ENCODE data around the gene RPRD2. TPM values are rescaled to one million over a fixed set of nuclear protein-coding genes. Genes with fewer than 3 reads are reported as not detected.

RPRD2 gene
- total RNA-seq, 2 donors from 2014 or later, result 23.0 to 26.9 TPM

DNA sequence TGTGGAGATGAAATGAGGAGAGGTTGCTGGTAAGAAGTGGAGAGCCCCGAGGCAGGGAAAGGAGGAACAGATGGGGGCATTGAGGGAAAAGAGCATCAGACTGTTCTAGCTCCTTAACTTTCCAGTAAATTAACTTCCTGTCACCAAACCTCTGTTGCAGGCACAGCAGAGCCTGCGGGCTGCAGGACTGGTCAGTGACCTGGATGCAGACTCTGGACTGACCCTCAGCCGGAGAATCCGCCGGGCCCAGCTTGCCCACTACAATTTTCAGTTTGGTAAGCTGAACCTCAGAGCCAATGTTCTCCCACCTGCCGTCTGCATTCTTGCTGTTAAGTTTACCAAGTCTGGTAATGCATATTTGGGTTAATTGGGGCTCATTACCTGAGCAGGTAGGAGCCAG lies 141.5 kb downstream of the RPRD2 start:
- H3K27me3 Mint-ChIP-seq, result no peaks in the 10 kb centered on the region
- no peaks in the 10 kb centered on the region for H3K9me3 Mint-ChIP-seq
- H3K4me3 Mint-ChIP-seq, result no peak overlapping the region
- no peaks in the 10 kb centered on the region for H3K4me1 Mint-ChIP-seq
- no peak for ATAC-seq (replicated peaks)
- H3K36me3 Mint-ChIP-seq (ENCODE audit: low read depth), result peaks cover 65% of the 10 kb centered on the region
- H3K27ac Mint-ChIP-seq, result peak overlapping the region; percentile 67

DNA sequence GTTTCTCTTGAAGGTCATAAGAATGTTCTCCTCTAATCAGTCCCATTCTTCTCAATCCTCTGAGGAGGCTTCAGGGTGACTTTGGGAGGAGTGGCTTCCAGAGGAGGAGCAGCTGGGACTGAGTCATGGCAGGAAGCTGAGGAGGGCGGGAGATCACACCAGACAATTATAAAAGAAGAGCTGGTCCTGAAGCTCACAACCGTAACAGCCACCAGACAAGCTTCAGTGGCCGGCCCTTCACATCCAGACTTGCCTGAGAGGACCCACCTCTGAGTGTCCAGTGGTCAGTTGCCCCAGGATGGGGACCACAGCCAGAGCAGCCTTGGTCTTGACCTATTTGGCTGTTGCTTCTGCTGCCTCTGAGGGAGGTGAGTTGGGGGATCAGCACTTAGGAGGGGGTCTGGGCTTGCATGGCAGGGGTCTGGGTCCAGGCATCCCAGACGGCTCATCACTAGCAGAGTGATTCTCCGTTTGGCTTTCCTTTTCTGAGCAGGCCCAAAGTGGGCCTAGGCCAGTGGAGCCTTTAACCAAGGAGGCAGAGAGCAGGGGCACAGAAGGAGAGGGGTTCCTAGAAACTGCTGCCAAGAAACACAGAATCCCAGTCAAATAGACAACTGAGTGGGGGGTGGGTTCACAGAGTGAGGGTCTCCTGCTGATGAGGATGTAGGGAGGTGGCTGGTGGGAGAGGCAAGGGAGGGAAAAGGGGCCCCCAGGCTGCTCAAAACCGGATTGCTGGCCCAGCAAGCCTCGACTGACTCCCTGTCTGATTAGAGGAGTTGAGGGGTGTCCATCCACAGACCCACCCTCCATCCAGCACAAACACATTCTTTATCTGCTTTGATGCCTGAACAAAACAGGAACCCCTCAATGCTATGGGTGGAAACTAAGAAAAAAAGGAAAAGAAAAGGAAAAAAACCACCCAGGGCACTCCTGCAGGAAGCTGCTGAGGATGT lies 144.2 kb downstream of the RPRD2 start, which contains the start of gene ECM1:
ECM1 (plus strand) TSS at position 198 of the 953 bp plus-strand sequence; CDS start at position 299, 101 bp downstream.
- peak; percentile 34 for ATAC-seq (replicated peaks)
- no peaks in the 10 kb centered on the region for H3K27me3 Mint-ChIP-seq
- H3K9me3 Mint-ChIP-seq, result no peaks in the 10 kb centered on the region
- peak within 1 kb of the TSS; percentile 67 for H3K27ac Mint-ChIP-seq
- H3K4me3 Mint-ChIP-seq, result no peak within 1 kb of the TSS
- peaks cover 45% of the 10 kb centered on the region for H3K36me3 Mint-ChIP-seq (ENCODE audit: low read depth)
- no peaks in the 10 kb centered on the region for H3K4me1 Mint-ChIP-seq

- no peak for ATAC-seq (replicated peaks)
- peaks cover 37% of the 10 kb centered on the region for H3K36me3 Mint-ChIP-seq (ENCODE audit: low read depth)
- no peak overlapping the region for H3K4me3 Mint-ChIP-seq
- H3K4me1 Mint-ChIP-seq, result no peaks in the 10 kb centered on the region
- no peaks in the 10 kb centered on the region for H3K27me3 Mint-ChIP-seq
- no peaks in the 10 kb centered on the region for H3K9me3 Mint-ChIP-seq
- peak overlapping the region; percentile 67 for H3K27ac Mint-ChIP-seq
These were observed 145.0 kb downstream of the RPRD2 start for GRCh38 chr1:150508982-150509381.

DNA sequence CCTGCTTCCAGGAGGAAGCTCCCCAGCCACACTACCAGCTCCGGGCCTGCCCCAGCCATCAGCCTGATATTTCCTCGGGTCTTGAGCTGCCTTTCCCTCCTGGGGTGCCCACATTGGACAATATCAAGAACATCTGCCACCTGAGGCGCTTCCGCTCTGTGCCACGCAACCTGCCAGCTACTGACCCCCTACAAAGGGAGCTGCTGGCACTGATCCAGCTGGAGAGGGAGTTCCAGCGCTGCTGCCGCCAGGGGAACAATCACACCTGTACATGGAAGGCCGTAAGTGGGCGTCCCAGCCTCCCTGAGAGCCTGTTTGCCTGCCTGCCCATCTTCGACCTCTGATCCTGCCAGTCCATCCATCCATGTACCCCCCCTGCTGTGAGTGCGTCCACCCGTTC lies 147.6 kb downstream of the RPRD2 start:
- no peak for ATAC-seq (replicated peaks)
- Mint-ChIP-seq H3K4me3 (no peak overlapping the region), H3K36me3 (ENCODE audit: low read depth) (peaks cover 11% of the 10 kb centered on the region), H3K27me3 (no peaks in the 10 kb centered on the region), H3K9me3 (no peaks in the 10 kb centered on the region), H3K27ac (peak overlapping the region; percentile 28), H3K4me1 (peaks cover 6% of the 10 kb centered on the region)

DNA sequence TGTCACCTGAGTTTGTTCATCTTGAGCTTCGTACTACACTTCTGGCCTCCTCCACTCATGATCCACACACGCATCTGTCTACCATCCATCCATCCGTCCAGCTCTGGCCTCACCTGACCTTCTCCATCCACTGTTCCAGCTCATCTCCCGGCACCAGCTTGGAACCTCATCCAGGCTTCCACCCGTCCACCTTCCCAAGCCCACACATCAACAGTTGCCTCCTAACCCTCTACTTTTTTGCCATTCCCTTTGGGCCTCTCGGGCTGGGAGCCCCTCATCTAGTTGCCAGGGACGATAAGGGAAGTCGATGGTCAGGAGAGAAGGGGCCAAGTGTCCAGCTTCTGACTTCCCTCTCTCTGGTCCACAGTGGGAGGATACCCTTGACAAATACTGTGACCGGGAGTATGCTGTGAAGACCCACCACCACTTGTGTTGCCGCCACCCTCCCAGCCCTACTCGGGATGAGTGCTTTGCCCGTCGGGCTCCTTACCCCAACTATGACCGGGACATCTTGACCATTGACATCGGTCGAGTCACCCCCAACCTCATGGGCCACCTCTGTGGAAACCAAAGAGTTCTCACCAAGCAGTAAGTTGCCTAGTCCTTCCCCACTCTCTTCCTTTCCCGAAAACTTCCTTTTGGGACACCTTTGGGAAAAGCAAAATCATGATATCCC lies 148.2 kb downstream of the RPRD2 start:
- peak overlapping the region; percentile 28 for H3K27ac Mint-ChIP-seq
- peaks cover 7% of the 10 kb centered on the region for H3K4me1 Mint-ChIP-seq
- ATAC-seq (replicated peaks), result no peak
- peaks cover 6% of the 10 kb centered on the region for H3K36me3 Mint-ChIP-seq (ENCODE audit: low read depth)
- no peaks in the 10 kb centered on the region for H3K9me3 Mint-ChIP-seq
- H3K4me3 Mint-ChIP-seq, result no peak overlapping the region
- no peaks in the 10 kb centered on the region for H3K27me3 Mint-ChIP-seq

DNA sequence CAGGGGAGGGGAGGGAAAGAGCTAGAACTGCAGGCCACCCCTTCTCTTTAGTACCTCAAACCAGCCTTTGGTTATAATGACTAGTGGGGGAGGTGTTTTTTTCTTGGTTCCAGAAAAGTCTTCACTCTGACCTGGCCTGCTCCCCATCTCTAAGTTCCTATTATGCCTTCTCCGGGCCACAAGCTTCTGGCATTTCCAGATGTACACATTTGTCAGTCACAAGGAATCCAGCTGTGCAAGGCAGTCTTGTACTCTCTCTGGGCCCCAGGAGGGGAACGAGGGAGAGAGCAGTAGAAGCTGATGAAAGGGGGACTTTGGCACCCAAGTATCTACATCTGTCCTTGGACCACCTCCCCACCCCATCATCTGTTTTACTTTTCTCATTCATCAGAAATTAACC lies 148.9 kb downstream of the RPRD2 start:
- Mint-ChIP-seq H3K9me3 (no peaks in the 10 kb centered on the region), H3K4me1 (peaks cover 7% of the 10 kb centered on the region)

GRCh38 chr1:150513351-150513791 lies 149.4 kb downstream of the RPRD2 start:
- no peaks in the 10 kb centered on the region for H3K36me3 Mint-ChIP-seq (ENCODE audit: low read depth)
- no peak overlapping the region for H3K27ac Mint-ChIP-seq
- H3K9me3 Mint-ChIP-seq, result no peaks in the 10 kb centered on the region
- H3K4me3 Mint-ChIP-seq, result no peak overlapping the region
- H3K27me3 Mint-ChIP-seq, result no peaks in the 10 kb centered on the region
- no peak for ATAC-seq (replicated peaks)
- peaks cover 7% of the 10 kb centered on the region for H3K4me1 Mint-ChIP-seq

More for the DNA sequence above, 148.9 kb downstream of the RPRD2 start:
- Mint-ChIP-seq H3K27ac (no peak overlapping the region), H3K4me3 (no peak overlapping the region), H3K36me3 (ENCODE audit: low read depth) (peaks cover under 1% of the 10 kb centered on the region), H3K27me3 (no peaks in the 10 kb centered on the region)
- ATAC-seq (replicated peaks), result no peak

DNA sequence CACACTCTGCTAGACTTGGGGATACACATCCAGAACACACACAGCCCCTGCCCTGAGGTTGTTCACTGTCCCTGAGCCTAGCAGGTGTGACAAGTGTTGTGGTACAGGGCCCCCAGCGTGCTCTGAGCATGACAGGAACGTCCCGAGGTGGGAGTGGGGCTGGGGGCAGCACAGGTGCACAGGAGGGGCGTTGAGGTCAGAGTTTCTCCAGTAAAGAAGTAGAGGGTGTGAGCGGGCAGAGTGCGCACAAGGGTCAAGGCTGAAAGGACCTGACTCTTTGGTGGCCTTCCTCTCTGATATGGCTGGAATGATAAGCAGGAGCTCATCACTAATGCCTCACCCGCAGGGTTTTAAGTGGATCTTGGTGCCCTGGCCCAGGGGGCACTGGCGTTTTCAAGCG lies 150.3 kb downstream of the RPRD2 start:
- Mint-ChIP-seq H3K27ac (no peak overlapping the region), H3K27me3 (no peaks in the 10 kb centered on the region), H3K4me3 (peak overlapping the region; percentile 89), H3K9me3 (no peaks in the 10 kb centered on the region), H3K4me1 (peaks cover 7% of the 10 kb centered on the region), H3K36me3 (ENCODE audit: low read depth) (no peaks in the 10 kb centered on the region)
- no peak for ATAC-seq (replicated peaks)

DNA sequence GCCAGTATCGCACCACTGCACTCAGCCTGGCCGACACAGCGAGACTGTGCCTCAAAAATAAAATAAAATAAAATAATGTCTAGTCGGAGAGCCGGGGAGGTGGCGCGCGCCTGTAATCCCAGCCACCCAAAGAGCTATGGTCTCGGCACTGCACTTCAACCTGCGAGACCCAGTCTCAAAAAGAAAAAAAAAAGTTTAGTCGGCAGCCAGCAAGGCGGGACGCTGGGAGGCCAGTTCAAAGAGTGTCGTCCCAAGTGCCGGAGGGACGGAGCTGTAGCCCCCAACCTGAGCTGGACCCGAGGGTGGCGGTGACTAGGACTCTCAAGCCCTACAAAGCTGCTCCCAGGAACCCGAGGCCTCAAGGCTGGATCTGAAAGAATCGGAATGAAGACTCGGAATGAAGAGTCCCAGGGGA lies 151.0 kb downstream of the RPRD2 start:
- H3K27me3 Mint-ChIP-seq, result no peaks in the 10 kb centered on the region
- ATAC-seq (replicated peaks), result no peak
- no peaks in the 10 kb centered on the region for H3K36me3 Mint-ChIP-seq (ENCODE audit: low read depth)
- peak overlapping the region; percentile 89 for H3K4me3 Mint-ChIP-seq
- H3K4me1 Mint-ChIP-seq, result peaks cover 7% of the 10 kb centered on the region
- H3K27ac Mint-ChIP-seq, result peak overlapping the region; percentile 78
- H3K9me3 Mint-ChIP-seq, result no peaks in the 10 kb centered on the region

DNA sequence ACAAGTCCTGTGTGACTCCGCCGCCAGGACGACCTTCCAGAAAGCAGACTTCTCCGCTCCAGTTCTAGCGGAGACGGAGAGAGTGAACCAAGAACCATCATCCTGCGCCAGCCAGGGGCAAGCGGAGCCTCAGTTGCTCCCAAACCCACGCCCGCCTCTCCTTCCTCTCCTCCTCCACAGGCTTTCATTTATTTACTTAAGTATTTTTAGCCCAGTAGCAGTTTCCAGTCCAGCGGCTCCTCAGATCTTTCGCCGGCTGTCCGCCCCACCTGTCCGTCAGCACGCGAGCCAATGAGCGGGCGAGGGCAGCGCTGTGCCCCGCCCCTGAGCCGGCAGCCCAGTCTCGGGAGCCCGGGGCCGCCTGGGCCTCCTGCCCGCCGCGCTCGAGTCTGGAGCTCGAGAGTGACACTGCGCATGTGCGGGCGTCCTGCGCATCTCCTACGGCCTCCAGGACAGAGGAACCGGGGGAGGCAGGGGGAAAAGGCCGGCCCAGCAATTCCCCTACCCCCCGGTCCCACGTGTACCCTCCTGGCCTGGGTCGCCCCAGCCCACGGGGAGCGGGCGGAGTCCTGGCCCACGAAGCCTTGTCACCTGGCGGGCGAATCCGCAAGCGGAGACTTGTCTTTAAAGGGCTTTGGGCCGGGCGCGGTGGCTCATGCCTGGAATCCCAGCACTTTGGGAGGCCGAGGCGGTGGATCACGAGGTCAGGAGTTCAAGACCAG lies 151.5 kb downstream of the RPRD2 start, which contains the start of gene FALEC:
FALEC (plus strand) TSS at position 425 of the 722 bp plus-strand sequence.
- Mint-ChIP-seq H3K4me3 (peak within 1 kb of the TSS; percentile 89), H3K4me1 (peaks cover 7% of the 10 kb centered on the region), H3K27ac (peak within 1 kb of the TSS; percentile 78), H3K27me3 (no peaks in the 10 kb centered on the region), H3K9me3 (no peaks in the 10 kb centered on the region), H3K36me3 (ENCODE audit: low read depth) (no peaks in the 10 kb centered on the region)
- peak; percentile 99 for ATAC-seq (replicated peaks)

DNA sequence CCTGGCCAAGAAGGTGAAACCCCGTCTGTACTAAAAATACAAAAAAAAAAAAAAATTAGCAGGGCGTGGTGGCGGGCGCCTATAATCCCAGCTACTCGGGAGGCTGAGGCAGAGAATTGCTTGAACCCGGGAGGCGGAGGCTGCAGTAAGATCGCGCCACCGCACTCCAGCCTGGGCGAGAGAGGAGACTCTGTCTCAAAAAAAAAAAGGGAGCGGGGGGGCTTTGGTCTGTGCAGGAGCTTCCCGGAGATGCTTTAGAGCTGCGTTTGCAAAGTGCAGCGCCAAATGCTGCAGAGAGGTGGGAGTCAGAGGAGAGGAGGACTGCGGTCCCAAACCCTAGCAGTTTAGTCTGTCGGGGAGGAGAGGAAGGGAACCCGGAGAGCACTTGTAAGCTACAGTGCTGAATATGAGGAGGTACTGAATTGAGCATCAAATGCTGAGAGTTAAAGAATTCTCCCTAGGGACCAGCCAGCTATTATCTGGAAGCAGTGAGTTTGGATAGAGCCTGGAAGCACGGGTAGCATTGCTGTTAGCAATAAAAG lies 152.2 kb downstream of the RPRD2 start:
- peak; percentile 11 for ATAC-seq (replicated peaks)
- H3K36me3 Mint-ChIP-seq (ENCODE audit: low read depth), result no peaks in the 10 kb centered on the region
- H3K27ac Mint-ChIP-seq, result peak overlapping the region; percentile 78
- H3K4me3 Mint-ChIP-seq, result peak overlapping the region; percentile 89
- no peaks in the 10 kb centered on the region for H3K27me3 Mint-ChIP-seq
- H3K9me3 Mint-ChIP-seq, result no peaks in the 10 kb centered on the region
- H3K4me1 Mint-ChIP-seq, result peaks cover 7% of the 10 kb centered on the region

GRCh38 chr1:150516616-150517015 lies 152.7 kb downstream of the RPRD2 start:
- no peak for ATAC-seq (replicated peaks)
- H3K27ac Mint-ChIP-seq, result peak overlapping the region; percentile 78
- no peaks in the 10 kb centered on the region for H3K27me3 Mint-ChIP-seq
- no peaks in the 10 kb centered on the region for H3K36me3 Mint-ChIP-seq (ENCODE audit: low read depth)
- H3K9me3 Mint-ChIP-seq, result no peaks in the 10 kb centered on the region
- peak overlapping the region; percentile 89 for H3K4me3 Mint-ChIP-seq
- peaks cover 7% of the 10 kb centered on the region for H3K4me1 Mint-ChIP-seq

DNA sequence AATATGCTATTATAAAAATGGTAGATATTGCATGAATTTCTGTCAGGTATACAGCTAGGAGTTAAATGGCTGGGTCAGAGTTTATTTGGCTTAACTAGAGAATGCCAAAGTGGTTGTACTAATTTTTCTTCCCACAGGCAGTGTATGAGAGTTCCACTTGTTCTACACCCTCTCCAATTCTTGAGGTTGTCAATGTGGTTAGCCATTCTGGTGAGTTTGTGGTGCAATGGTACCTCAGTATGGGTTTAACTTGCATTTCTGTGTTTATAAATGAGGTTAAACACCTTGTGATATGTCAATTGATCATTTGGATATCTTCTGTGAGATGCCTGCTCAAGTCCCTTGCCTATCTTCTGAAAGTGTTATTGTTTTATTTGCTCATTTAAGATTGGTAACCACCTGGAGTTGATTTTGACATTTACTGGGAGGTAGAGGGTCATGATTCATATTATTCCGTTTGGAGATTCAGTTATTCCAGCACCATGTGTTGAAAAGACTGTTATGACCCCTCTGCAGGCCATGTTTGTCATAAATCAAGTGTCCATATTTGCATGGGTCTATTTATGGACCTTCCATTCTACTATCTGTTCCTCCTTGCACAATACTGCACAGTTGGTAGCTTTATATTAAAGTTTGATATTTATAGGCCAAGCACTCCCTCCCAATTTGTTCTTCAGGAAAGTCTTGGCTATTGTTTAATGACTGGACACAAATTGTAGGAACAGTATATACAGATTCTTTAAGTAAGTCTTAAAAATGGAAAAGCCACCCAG lies 157.4 kb downstream of the RPRD2 start:
- no peaks in the 10 kb centered on the region for H3K36me3 Mint-ChIP-seq (ENCODE audit: low read depth)
- H3K27me3 Mint-ChIP-seq, result no peaks in the 10 kb centered on the region
- H3K9me3 Mint-ChIP-seq, result no peaks in the 10 kb centered on the region
- H3K27ac Mint-ChIP-seq, result no peak overlapping the region
- ATAC-seq (replicated peaks), result no peak
- H3K4me3 Mint-ChIP-seq, result no peak overlapping the region
- H3K4me1 Mint-ChIP-seq, result peaks cover 3% of the 10 kb centered on the region
